Measurements from ENCODE around the gene CAST.

DNA sequence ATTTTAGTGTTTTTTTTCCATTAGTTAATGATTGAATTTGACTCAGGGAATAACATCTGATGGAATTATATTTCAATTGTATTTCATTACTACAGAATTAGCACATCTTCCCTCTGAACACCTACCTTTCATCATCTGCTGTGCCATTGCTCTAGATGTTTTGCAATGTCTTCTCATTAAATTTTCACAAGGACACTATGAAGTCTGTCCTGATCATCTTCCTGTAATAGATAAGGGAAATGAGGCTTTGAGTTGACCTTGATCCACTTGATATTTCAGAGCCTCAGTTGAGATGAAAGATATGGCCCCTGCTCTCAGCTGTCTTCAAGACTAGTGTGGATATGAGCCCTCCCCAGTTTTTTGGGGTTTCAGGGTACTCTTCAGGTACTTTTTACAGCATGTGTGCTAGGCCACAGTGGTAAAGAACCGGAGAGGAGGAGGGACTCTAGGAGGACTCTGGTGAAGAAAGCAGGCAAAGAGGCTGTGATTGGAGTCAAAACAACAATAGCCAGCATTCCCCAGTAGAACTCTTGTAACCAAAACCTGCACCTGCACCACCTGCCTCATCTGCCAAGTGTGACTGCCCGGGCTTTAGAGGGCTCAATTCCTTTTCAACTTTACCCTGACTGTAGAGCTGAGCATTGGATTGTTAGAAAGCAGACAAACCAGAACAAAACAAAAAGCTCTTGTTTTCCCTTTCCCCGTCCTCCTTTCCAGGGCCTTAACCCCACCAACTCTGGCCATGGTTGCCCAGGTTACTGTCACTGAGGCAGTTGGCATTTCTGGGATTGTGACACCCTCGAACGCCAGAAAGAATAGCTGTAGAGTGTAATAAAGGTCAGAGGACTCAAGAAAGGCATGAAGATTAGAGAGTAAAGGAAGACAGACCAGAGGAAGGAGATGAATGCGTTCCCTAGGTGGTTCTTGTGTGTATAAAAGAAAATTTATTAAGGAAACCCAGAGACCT is 89.3 kb downstream of the CAST start:
- TF ChIP-seq POLR2AphosphoS5 (IDR thresholded peaks at IDR 0.05), result no peak
- TF ChIP-seq, protein P1, sequence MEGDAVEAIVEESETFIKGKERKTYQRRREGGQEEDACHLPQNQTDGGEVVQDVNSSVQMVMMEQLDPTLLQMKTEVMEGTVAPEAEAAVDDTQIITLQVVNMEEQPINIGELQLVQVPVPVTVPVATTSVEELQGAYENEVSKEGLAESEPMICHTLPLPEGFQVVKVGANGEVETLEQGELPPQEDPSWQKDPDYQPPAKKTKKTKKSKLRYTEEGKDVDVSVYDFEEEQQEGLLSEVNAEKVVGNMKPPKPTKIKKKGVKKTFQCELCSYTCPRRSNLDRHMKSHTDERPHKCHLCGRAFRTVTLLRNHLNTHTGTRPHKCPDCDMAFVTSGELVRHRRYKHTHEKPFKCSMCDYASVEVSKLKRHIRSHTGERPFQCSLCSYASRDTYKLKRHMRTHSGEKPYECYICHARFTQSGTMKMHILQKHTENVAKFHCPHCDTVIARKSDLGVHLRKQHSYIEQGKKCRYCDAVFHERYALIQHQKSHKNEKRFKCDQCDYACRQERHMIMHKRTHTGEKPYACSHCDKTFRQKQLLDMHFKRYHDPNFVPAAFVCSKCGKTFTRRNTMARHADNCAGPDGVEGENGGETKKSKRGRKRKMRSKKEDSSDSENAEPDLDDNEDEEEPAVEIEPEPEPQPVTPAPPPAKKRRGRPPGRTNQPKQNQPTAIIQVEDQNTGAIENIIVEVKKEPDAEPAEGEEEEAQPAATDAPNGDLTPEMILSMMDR (IDR thresholded peaks at IDR 0.05), result no peak
